Kidney (tissue), 14 donors: ENCODE data around the gene YPEL3. TPM values are rescaled to one million over a fixed set of nuclear protein-coding genes. Genes with fewer than 3 reads are reported as not detected.

Experiments used
- DNase-seq, 5 donors: peaks; one replicate each; pipeline ENCODE4 v3.0.0-alpha.2; 2013 to 2020
- FAIRE-seq: peaks from 2 replicates; lab custom pipeline; 2012; peaks lifted over from hg19 to GRCh38; lab: Jason Lieb, UNC
- H3K27ac ChIP-seq, 2 donors: one replicate each; pipeline ENCODE4 v1.7.0; 2013; ENCODE audit warnings: low read depth in 2 of 2, low read length in 2 of 2, inconsistent platforms in 1 of 2
- H3K27me3 ChIP-seq: one replicate; pipeline ENCODE4 v1.7.1; 2013; ENCODE audit warnings: low read length, inconsistent platforms; ENCODE audit not compliant: control insufficient read depth, insufficient read depth
- H3K36me3 ChIP-seq, 3 donors: one replicate each; pipeline versions ENCODE4 v1.7.0 to v1.7.1; 2013; ENCODE audit warnings: low read length in 3 of 3, control low read depth in 1 of 3, inconsistent platforms in 1 of 3; ENCODE audit not compliant: insufficient read depth in 3 of 3, control insufficient read depth in 2 of 3
- H3K4me1 ChIP-seq, 3 donors: one replicate each; pipeline versions ENCODE4 v1.7.0 to v1.7.1; 2013; ENCODE audit warnings: low read length in 3 of 3, inconsistent platforms in 1 of 3, low read depth in 1 of 3; ENCODE audit not compliant: control insufficient read depth in 2 of 3, insufficient read depth in 2 of 3
- H3K4me3 ChIP-seq, 3 donors: one replicate each; pipeline versions ENCODE4 v1.7.0 to v1.8.1; 2013; ENCODE audit warnings: low read length in 3 of 3, control low read depth in 1 of 3, inconsistent platforms in 1 of 3
- H3K9ac ChIP-seq, 3 donors: one replicate each; pipeline versions ENCODE4 v1.7.0 to v1.7.1; 2013; ENCODE audit warnings: low read length in 3 of 3, control low read depth in 1 of 3, inconsistent platforms in 1 of 3
- H3K9me3 ChIP-seq, 3 donors: one replicate each; pipeline versions ENCODE4 v1.7.0 to v1.7.1; 2013; ENCODE audit warnings: low read length in 3 of 3, control low read depth in 1 of 3, inconsistent platforms in 1 of 3; ENCODE audit not compliant: control insufficient read depth in 2 of 3, insufficient read depth in 1 of 3
- CTCF ChIP-seq: IDR thresholded peaks from 3 replicates; pipeline ENCODE4 v1.5.1; 2012; ENCODE audit warnings: mild to moderate bottlenecking, moderate library complexity, borderline replicate concordance; ENCODE audit not compliant: insufficient read depth; ENCODE audit errors: extremely low read depth
- intact Hi-C: fragments of 100-400 bp; cut with DNase I; formaldehyde crosslinking; loops from one replicate; pipeline ENCODE4 v1.11.1; 2022
- polyA plus RNA-seq: library from polyadenylated mRNA; stranded (reverse); fragments of 350-450 nt; fragmentation: Illumina TruSeq; extraction: RNeasy Lipid Tissue Mini Kit (QIAGEN cat#74804); gene quantifications from one replicate; pipeline ENCODE4 v1.2.3, GENCODE V29; 2014; ENCODE audit warnings: low read depth, low replicate concordance; ENCODE audit not compliant: insufficient read depth
- total RNA-seq: library from RNA; stranded (reverse); fragmentation: NEBNext Ultra II Directional; extraction: Animal tissue kit (Norgen Biotek cat#: 25700); gene quantifications from one replicate; pipeline ENCODE4 v1.2.1, GENCODE V29; 2021
- donor health status: control.
- donor health status: control.
- donor health status: control.
- donor health status: control.
- donor health status: control.
- donor health status: DM: yes; HTN: yes; CAD: no.
- donor health status: Normal renal cell carcinoma (clear cell type).

Gene YPEL3
- total and polyA plus RNA-seq, 2 donors from 2014 or later, result 40.0 to 107 TPM

GRCh38 chr16:30054451-30054850 lies 41.6 kb downstream of the YPEL3 start:
- no peaks in the 10 kb centered on the region for H3K27me3 ChIP-seq
- DNase-seq (no peak), FAIRE-seq (no peak)
- H3K36me3 ChIP-seq, result no peaks in the 10 kb centered on the region
- H3K27ac ChIP-seq, result no peak overlapping the region
- TF ChIP-seq CTCF, result no peak
- intact Hi-C loops, result no loop called here
- H3K9ac ChIP-seq, result no peak overlapping the region
- no peaks in the 10 kb centered on the region for H3K9me3 ChIP-seq
- no peak overlapping the region for H3K4me3 ChIP-seq
- H3K4me1 ChIP-seq, result peaks cover 0 to 8% (median 4%) of the 10 kb centered on the region in 3 donors

GRCh38 chr16:30053376-30054015 lies 42.5 kb downstream of the YPEL3 start:
- Histone ChIP-seq H3K9me3 (no peaks in the 10 kb centered on the region), H3K4me1 (peaks cover 0 to 8% (median 4%) of the 10 kb centered on the region in 3 donors), H3K36me3 (no peaks in the 10 kb centered on the region), H3K27me3 (no peaks in the 10 kb centered on the region), H3K9ac (peak overlapping the region; percentile 36 to 78 (median 59)), H3K4me3 (peak overlapping the region; percentile 60 to 71 (median 70)), H3K27ac (peak overlapping the region in 1 of 2 donors; percentile 59)
- FAIRE-seq (no peak), DNase-seq (peak in 3 of 5 donors; percentile 39 to 68 (median 54))
- intact Hi-C loops, result no loop called here
- no peak for TF ChIP-seq CTCF

GRCh38 chr16:30052671-30053372 lies 43.2 kb downstream of the YPEL3 start:
- Histone ChIP-seq H3K9ac (peak overlapping the region; percentile 36 to 78 (median 59)), H3K27me3 (no peaks in the 10 kb centered on the region), H3K4me1 (peaks cover 0 to 8% (median 4%) of the 10 kb centered on the region in 3 donors), H3K36me3 (no peaks in the 10 kb centered on the region), H3K9me3 (no peaks in the 10 kb centered on the region), H3K4me3 (peak overlapping the region; percentile 60 to 71 (median 70)), H3K27ac (peak overlapping the region in 1 of 2 donors; percentile 59)
- TF ChIP-seq CTCF, result no peak
- FAIRE-seq, result no peak
- intact Hi-C loops, result no loop called here
- DNase-seq, result peak; percentile 93 to 98 (median 96)
